GM12873 (cell line): ENCODE results near the gene LGI2.

Experiments
- TF ChIP-seq, protein P1 (sequence below): IDR thresholded peaks from 2 replicates; pipeline ENCODE4 v1.5.1; 2012; ENCODE audit warnings: low read depth, mild to moderate bottlenecking, moderate library complexity, low read length, control low read depth; ENCODE audit not compliant: insufficient read depth; ENCODE audit errors: missing control alignments

LGI2 gene

DNA sequence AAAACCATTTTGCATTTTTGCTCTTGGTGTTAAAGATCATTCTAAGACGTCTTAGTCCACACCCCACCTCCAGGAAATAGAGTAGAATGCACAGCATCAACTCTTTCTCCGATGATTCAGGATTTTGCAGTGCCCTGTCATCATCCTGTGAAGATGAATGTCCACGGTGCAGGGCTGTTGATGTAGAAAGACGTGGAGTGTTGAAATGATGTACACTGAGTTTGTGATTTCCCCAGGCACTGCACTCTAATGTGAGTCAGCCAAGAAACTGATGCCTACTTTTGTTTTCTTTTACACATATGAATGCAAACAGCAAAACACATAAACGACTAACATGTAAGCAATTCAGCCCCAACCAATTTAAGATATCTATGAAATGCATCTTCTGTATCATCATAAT is 10.5 kb downstream of the LGI2 start:
- TF ChIP-seq, protein P1, sequence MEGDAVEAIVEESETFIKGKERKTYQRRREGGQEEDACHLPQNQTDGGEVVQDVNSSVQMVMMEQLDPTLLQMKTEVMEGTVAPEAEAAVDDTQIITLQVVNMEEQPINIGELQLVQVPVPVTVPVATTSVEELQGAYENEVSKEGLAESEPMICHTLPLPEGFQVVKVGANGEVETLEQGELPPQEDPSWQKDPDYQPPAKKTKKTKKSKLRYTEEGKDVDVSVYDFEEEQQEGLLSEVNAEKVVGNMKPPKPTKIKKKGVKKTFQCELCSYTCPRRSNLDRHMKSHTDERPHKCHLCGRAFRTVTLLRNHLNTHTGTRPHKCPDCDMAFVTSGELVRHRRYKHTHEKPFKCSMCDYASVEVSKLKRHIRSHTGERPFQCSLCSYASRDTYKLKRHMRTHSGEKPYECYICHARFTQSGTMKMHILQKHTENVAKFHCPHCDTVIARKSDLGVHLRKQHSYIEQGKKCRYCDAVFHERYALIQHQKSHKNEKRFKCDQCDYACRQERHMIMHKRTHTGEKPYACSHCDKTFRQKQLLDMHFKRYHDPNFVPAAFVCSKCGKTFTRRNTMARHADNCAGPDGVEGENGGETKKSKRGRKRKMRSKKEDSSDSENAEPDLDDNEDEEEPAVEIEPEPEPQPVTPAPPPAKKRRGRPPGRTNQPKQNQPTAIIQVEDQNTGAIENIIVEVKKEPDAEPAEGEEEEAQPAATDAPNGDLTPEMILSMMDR, result no peak

DNA sequence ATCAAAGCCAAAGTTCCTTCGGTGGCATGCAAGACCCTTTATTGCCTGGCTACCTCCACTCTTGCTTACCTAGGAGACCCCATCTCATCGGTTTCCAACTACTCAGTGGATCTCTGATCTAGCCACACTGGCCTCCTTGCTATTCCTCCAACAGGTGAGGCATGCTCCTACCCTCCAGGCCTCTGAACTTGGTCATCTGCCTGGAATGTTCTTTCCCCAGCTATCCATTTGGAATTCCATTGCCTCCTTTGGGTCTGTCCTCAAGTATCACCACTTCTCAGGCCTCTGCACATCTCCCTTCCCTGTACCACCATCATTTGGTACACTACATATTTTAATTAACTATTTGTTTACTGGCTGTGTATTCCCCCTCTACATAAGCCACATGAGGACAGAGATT is 11.2 kb downstream of the LGI2 start:
- TF ChIP-seq, protein P1, result no peak

DNA sequence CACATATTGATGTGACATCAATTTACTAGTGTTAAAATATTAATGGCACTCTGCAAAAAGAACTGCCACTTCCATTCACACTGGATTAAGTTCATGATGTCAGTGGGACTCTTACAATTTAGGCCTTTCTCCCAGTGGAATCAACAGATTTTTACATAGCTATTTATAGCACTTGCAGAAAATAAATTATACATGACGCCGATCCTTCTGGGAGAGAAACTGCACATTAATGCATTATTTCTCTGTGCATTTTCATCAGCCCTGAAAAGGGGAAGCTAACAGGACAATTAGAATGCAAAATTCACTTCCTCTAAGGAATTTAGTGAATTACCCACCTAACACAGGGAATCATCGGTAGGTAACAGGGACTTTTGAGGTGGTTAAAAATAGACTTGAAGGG is 15.7 kb downstream of the LGI2 start:
- TF ChIP-seq, protein P1, result no peak

DNA sequence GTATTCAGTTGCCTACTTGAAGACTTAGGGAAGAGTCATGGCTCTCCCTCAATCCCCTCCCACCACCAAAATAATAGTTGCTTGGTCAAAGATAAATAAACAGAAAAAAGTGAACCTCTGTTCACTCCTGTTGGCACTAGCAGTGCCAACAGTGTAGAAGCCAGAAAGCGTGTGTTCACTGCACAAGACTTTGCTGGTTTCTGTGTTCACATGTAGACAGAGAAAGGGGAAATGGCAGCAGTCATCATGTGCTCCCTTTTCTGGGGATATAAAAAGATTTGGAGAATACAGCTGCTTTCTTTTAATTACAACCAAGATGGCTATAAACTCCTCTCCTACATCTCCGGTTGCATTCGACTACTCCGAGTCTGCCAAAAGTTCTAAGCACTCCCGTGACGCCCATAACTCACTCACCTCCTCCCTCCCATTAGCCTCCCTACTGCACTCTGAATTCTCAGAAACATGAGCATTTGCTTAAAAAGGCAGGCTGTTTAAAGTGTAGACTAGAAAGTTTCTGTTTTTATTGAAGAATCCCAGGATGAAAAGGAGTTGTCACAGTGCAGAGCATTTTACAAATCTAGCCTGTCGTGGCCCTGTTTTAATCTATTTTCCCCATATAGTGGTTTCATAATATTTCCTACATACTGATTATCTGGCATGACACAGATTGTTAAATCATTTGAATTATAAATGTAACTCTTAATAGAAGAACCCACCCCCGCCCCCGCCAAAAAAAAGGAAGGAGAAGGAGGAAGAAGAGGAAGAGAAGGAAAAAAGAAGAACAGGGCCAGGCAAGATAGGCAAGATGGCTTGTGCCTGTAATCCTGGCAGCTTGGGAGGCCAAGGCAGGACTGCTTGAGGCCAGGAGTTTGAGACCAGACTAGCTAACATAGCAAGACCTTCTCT is 16.7 kb downstream of the LGI2 start:
- TF ChIP-seq, protein P1, result no peak

DNA sequence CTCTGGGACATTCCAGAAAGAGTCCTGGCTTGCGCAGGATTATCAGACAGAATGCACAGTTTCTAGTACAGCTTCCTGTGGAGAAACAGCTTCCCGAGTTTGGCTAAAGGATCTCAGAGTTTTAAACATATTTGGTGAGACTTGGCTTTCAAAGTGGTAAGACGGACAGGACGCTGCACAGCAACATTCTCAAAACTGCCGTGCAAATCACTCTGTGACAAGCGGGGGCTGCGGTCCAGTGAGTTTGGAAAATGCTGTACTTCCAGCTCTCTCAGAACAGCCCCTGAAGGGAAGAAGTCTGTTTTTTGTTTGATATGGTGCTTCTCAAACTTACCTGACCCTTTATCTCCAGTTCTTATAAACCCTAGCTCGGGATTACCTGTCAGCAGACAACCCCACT is 18.1 kb downstream of the LGI2 start:
- TF ChIP-seq, protein P1, result no peak

DNA sequence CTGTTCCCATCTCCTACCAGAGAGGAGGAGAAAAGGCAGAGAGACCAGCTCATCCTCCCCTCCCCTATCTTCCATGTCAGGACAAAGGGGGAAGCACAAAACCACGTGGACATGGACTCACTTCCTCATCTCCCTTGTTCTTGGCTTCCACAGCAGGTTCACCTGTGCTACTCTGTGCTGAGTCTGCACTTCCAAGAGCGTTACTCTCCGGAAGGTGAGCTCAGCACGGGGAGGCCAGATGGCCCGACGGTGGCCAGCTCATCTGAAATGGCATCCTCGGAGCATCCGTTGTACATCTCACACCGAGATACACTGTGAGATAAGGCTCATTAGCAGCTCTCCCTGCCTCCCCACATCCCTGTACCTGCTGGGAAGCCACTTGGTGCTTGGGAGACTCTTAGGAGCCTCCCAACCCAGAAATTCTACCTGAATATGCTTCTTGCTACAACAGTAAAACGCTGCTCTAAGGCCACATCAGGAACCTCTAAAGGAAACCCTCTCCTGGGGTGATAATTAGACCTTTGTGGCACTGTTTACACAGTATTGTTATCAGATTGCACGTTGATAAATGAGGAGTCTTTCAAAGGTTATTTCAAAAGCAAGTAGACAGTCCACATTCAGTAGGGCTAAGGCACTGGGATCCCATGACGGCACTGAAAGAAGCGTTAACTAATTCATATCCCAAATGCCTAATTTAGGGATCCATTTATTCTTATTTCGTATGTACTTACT is 19.4 kb downstream of the LGI2 start:
- TF ChIP-seq, protein P1, result no peak

DNA sequence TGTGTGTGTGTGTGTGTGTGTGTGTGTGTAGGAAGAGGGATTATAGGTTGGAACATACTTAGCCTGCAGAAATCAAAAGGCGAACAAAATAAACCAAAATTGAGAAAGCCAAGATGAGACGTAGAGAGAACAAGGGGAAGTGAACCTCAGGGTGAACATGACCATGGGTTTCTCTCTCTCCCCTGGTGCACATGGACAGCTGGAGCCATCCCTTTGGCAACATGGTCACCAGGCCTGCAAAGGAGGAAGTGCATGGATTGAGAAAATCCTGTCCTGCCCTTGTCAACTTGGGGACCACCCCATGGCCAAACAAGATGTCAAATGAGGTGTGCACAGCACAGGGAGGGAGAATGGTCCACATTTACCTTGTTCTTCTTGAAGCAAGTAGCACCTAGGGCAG is 23.1 kb downstream of the LGI2 start:
- TF ChIP-seq, protein P1, result no peak
